Measurements from ENCODE around the gene MTUS2. TPM values are rescaled to one million over a fixed set of nuclear protein-coding genes. Genes with fewer than 3 reads are reported as not detected.

MTUS2 gene
- total and polyA plus RNA-seq, 8 donors: 0.12 to 28.1 (median 3.5) TPM; not detected in 1

DNA sequence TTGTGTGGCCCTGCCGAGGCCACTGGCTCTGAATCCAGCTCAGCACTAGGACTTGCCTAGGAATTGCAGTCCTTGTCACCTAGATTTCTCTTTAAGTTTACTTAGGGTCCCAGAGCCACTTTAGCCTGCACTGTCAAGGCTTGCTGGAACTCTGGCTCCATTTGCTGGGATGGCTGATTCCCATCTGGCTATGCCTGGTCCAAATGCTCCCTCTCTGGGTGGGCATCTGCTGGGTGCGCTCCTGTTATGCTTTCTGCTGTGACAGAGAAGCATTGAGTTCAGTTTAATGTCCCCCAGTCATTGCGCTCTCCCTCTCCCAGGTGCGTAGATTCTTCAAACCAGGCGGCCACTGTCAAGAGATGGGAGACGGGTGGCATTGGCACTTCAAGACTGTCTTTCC lies 102.2 kb downstream of the MTUS2 start:
- no peaks in the 10 kb centered on the region for H3K4me1 ChIP-seq
- no peak for DNase-seq
- peaks cover 0 to 37% (median 35%) of the 10 kb centered on the region in 4 donors for H3K9me3 ChIP-seq
- intact Hi-C loops (cut with DNase I; ENCODE audit: low total_unique reads): no loop called here
- H3K27me3 ChIP-seq: no peaks in the 10 kb centered on the region
- H3K4me3 ChIP-seq: no peak overlapping the region
- TF ChIP-seq, protein P1, sequence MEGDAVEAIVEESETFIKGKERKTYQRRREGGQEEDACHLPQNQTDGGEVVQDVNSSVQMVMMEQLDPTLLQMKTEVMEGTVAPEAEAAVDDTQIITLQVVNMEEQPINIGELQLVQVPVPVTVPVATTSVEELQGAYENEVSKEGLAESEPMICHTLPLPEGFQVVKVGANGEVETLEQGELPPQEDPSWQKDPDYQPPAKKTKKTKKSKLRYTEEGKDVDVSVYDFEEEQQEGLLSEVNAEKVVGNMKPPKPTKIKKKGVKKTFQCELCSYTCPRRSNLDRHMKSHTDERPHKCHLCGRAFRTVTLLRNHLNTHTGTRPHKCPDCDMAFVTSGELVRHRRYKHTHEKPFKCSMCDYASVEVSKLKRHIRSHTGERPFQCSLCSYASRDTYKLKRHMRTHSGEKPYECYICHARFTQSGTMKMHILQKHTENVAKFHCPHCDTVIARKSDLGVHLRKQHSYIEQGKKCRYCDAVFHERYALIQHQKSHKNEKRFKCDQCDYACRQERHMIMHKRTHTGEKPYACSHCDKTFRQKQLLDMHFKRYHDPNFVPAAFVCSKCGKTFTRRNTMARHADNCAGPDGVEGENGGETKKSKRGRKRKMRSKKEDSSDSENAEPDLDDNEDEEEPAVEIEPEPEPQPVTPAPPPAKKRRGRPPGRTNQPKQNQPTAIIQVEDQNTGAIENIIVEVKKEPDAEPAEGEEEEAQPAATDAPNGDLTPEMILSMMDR (IDR thresholded peaks at IDR 0.05): no peak
- TF ChIP-seq POLR2A (IDR thresholded peaks at IDR 0.05) (no peak), EP300 (IDR thresholded peaks at IDR 0.05) (no peak), POLR2AphosphoS5 (IDR thresholded peaks at IDR 0.05) (no peak)
- no peak overlapping the region for H3K27ac ChIP-seq
- 53 to 78% (median 60%) methylated on average over 5 to 6 of the region's 6 CpGs for WGBS, 5 donors
- H3K36me3 ChIP-seq: no peaks in the 10 kb centered on the region

DNA sequence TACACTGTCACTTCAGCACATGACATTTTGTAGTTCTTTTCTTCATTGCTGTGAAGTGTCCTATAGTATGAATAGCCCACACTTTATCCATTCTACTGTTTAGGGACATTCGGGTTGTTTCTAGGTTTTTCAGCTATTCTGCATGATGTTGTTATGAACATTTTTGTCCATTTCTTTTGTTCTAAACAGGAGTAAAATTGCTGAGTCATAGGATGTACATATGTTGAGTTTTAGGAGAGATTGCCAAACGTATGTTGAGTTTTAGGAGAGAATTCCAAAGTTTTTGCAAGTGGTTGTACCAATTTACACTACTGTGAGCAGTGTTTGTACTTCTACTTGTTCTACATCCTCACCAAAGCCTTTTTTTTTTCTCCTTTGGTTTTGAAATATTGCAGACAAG lies 115.0 kb downstream of the MTUS2 start:
- TF ChIP-seq POLR2AphosphoS5 (IDR thresholded peaks at IDR 0.05) (no peak), POLR2A (IDR thresholded peaks at IDR 0.05) (no peak), EP300 (IDR thresholded peaks at IDR 0.05) (no peak)
- TF ChIP-seq, protein P1 (IDR thresholded peaks at IDR 0.05): no peak
- no peaks in the 10 kb centered on the region for H3K9me3 ChIP-seq
- H3K4me1 ChIP-seq: no peaks in the 10 kb centered on the region
- intact Hi-C loops (cut with DNase I; ENCODE audit: low total_unique reads): no loop called here
- WGBS, 5 donors: 65 to 73% (median 68%) methylated on average over 2 of the region's 2 CpGs
- H3K27me3 ChIP-seq: no peaks in the 10 kb centered on the region
- no peak for DNase-seq
- no peak overlapping the region for H3K27ac ChIP-seq
- H3K36me3 ChIP-seq: no peaks in the 10 kb centered on the region
- H3K4me3 ChIP-seq: no peak overlapping the region

DNA sequence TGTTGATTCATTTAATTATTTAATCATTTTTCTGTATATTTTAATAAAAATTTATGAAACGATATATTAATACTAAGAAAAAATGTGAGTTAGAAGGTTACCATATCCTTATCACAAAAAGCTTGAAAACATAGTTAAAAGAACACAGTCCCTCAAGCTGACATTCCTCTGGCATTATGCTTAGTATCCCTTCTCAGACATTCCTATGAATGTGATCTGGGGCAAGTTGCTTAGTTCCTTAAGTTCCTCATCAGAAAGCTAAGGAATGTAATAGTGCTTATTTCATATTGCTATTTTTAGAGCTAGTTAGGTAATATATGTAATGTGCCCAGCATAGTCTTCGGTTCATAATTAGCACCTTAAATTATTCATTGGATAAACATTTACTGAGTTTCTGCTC lies 122.8 kb downstream of the MTUS2 start:
- no peak overlapping the region for H3K27ac ChIP-seq
- no peak for DNase-seq
- no peak for TF ChIP-seq POLR2AphosphoS5 (IDR thresholded peaks at IDR 0.05)
- no peak for TF ChIP-seq POLR2A (IDR thresholded peaks at IDR 0.05)
- no peak for TF ChIP-seq EP300 (IDR thresholded peaks at IDR 0.05)
- TF ChIP-seq, protein P1 (IDR thresholded peaks at IDR 0.05): no peak
- H3K4me1 ChIP-seq: no peaks in the 10 kb centered on the region
- WGBS, 5 donors: 75 to 91% (median 85%) methylated on average over 2 of the region's 2 CpGs
- no peaks in the 10 kb centered on the region for H3K27me3 ChIP-seq
- H3K4me3 ChIP-seq: no peak overlapping the region
- intact Hi-C loops (cut with DNase I; ENCODE audit: low total_unique reads): no loop called here
- H3K9me3 ChIP-seq: no peaks in the 10 kb centered on the region
- no peaks in the 10 kb centered on the region for H3K36me3 ChIP-seq

DNA sequence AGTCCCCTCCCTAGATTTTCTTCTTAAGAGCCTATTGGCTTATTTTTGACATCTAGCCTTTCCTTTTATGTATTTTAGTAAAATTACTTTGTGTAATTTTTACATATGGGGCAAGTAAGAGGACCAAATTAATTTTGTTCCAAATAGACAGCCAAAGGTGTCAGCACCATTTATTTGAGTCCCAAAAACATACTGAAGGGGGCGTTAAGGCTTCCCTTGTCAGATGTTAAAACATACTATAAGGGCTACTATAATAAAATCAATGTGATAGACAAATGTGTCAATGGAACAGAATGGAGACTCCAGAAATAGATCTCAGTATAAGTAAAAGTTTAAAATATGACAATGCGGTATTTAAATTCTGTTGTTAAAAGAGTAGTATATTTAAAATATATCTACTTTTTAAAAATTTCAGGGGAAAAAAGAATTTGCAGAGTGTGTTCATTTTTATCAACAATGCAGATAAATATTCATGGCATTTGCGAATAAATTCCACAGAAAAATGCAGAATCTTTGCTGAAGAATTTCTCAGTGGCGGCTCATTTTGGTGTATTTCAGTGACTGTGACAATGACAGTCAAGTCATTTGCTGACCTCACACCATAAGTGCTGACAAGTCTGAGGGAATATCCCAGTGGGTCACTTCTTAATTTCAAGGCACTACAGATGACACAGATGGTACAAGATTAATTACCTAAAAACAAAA lies 133.7 kb downstream of the MTUS2 start:
- intact Hi-C loops (cut with DNase I; ENCODE audit: low total_unique reads): no loop called here
- Histone ChIP-seq H3K9me3 (no peaks in the 10 kb centered on the region), H3K36me3 (no peaks in the 10 kb centered on the region), H3K27ac (no peak overlapping the region), H3K27me3 (no peaks in the 10 kb centered on the region), H3K4me3 (no peak overlapping the region), H3K4me1 (no peaks in the 10 kb centered on the region)
- 82 to 89% (median 84%) methylated on average over 4 of the region's 4 CpGs for WGBS, 5 donors
- DNase-seq: no peak
- no peak for TF ChIP-seq POLR2AphosphoS5 (IDR thresholded peaks at IDR 0.05)
- no peak for TF ChIP-seq POLR2A (IDR thresholded peaks at IDR 0.05)
- no peak for TF ChIP-seq EP300 (IDR thresholded peaks at IDR 0.05)
- TF ChIP-seq, protein P1 (IDR thresholded peaks at IDR 0.05): no peak

All from stomach (tissue), 9 donors.